A549 (cell line): Measurements from ENCODE around the gene ARHGEF28. TPM values are rescaled to one million over a fixed set of nuclear protein-coding genes. Genes with fewer than 3 reads are reported as not detected.

Source experiments
- ATAC-seq, 2 experiments: fragments of 200-7000 bp in 1 of 2; fragments of >200 bp in 1 of 2; cut with Nextera tagmentation in 1 of 2; cut with Tn5 transposase in 1 of 2; 3 replicates each; pipeline versions ENCODE4 v1.8.0 to v1.9.1; 2018 to 2020; ENCODE audit warnings: mild to moderate bottlenecking in 1 of 2, moderate library complexity in 1 of 2
- CTCF ChIA-PET: fragments of 300-600 bp; sonication (Branson Sonifier 250); formaldehyde crosslinking; extraction: SDS; loops from one replicate; lab custom pipeline; 2021; ENCODE audit warnings: antibody characterized with exemption, inconsistent platforms; lab: Yijun Ruan, JAX
- POLR2A ChIA-PET: fragments of 350-600 bp; formaldehyde crosslinking; extraction: SDS; loops from one replicate; lab custom pipeline; 2021; ENCODE audit warnings: antibody characterized with exemption, inconsistent platforms; lab: Yijun Ruan, JAX
- DNase-seq, 2 experiments: peaks; one replicate each; pipeline versions ENCODE4 v3.0.0 to v3.0.0-alpha.2; 2011 to 2016; ENCODE audit warnings: low read depth in 1 of 2, low spot score in 1 of 2
- FAIRE-seq: peaks from 2 replicates; lab custom pipeline; 2011; peaks lifted over from hg19 to GRCh38; lab: Jason Lieb, UNC
- H3K27ac ChIP-seq, 2 experiments: fragments of >200 bp; sonication (Bioruptor Twin); formaldehyde crosslinking; 3 replicates each; pipeline ENCODE4 v1.5.1; 2016 to 2017
- H3K4me1 ChIP-seq: fragments of >200 bp; sonication (Bioruptor Twin); formaldehyde crosslinking; 3 replicates; pipeline ENCODE4 v1.6.1; 2016
- H3K4me2 ChIP-seq: fragments of >200 bp; sonication (Bioruptor Twin); formaldehyde crosslinking; 3 replicates; pipeline ENCODE4 v1.6.1; 2016
- H3K4me3 ChIP-seq: fragments of >200 bp; sonication (Bioruptor Twin); formaldehyde crosslinking; 3 replicates; pipeline ENCODE4 v1.5.1; 2016
- H3K9me3 ChIP-seq: fragments of >200 bp; sonication (Bioruptor Twin); formaldehyde crosslinking; 3 replicates; pipeline ENCODE4 v1.6.1; 2016
- ATOH8 ChIP-seq: fragments of 250-450 bp; sonication (Bioruptor Pico); IDR thresholded peaks from 2 replicates; pipeline ENCODE4 v1.5.0; 2020; ENCODE audit warnings: low read depth, mild to moderate bottlenecking, moderate library complexity
- BCL3 ChIP-seq: fragments of >200 bp; sonication (Bioruptor Twin); formaldehyde crosslinking; IDR thresholded peaks from 3 replicates; pipeline ENCODE4 v1.6.1; 2016
- BHLHE40 ChIP-seq: IDR thresholded peaks from 2 replicates; pipeline ENCODE4 v1.6.1; 2012; ENCODE audit warnings: low read depth, low read length, inconsistent platforms
- CEBPB ChIP-seq, 2 experiments: fragments of >200 bp in 1 of 2; sonication (Bioruptor Twin) in 1 of 2; formaldehyde crosslinking in 1 of 2; IDR thresholded peaks; 2 replicates each; pipeline ENCODE4 v1.6.1; 2012 to 2016
- CHD4 ChIP-seq: fragments of 200-600 bp; sonication (generic); IDR thresholded peaks from 2 replicates; pipeline ENCODE4 v1.6.1; 2016; ENCODE audit warnings: antibody characterized with exemption, mild to moderate bottlenecking, borderline replicate concordance
- EHF ChIP-seq: fragments of 250-450 bp; sonication (Bioruptor Pico); IDR thresholded peaks from 2 replicates; pipeline ENCODE4 v1.5.0; 2020; ENCODE audit warnings: mild to moderate bottlenecking
- FOSB ChIP-seq: fragments of 250-450 bp; sonication (Bioruptor Pico); IDR thresholded peaks from 2 replicates; pipeline ENCODE4 v1.5.0; 2020; ENCODE audit warnings: mild to moderate bottlenecking, moderate library complexity
- FOSL2 ChIP-seq, 2 experiments: fragments of 450-650 bp in 1 of 2; fragments of >200 bp in 1 of 2; sonication (Bioruptor Twin) in 1 of 2; formaldehyde crosslinking; IDR thresholded peaks; 2 replicates each; pipeline versions ENCODE4 v1.5.0 to v1.6.1; 2016 to 2020; ENCODE audit warnings: mild to moderate bottlenecking in 1 of 2, moderate library complexity in 1 of 2
- HMGXB4 ChIP-seq: fragments of 250-450 bp; sonication (Bioruptor Pico); IDR thresholded peaks from 2 replicates; pipeline ENCODE4 v1.5.0; 2021; ENCODE audit warnings: mild to moderate bottlenecking, moderate library complexity, borderline replicate concordance
- HOXA7 ChIP-seq: fragments of 250-450 bp; sonication (Bioruptor Pico); IDR thresholded peaks from 2 replicates; pipeline ENCODE4 v1.5.0; 2020; ENCODE audit warnings: mild to moderate bottlenecking, moderate library complexity
- JUN ChIP-seq, 2 experiments: fragments of >200 bp; sonication (Bioruptor Twin); formaldehyde crosslinking; IDR thresholded peaks; 2 replicates in 1 of 2; 3 replicates in 1 of 2; pipeline ENCODE4 v1.6.1; 2016 to 2017
- KDM1A ChIP-seq: fragments of 200-600 bp; sonication (generic); IDR thresholded peaks from 2 replicates; pipeline ENCODE4 v1.6.1; 2016; ENCODE audit warnings: low read depth, mild to moderate bottlenecking
- KDM5A ChIP-seq: fragments of 200-600 bp; sonication (generic); IDR thresholded peaks from 2 replicates; pipeline ENCODE4 v1.6.1; 2016; ENCODE audit warnings: antibody characterized with exemption, mild to moderate bottlenecking
- MAFK ChIP-seq: fragments of 450-650 bp; IDR thresholded peaks from 2 replicates; pipeline ENCODE4 v1.6.1; 2014; ENCODE audit not compliant: partially characterized antibody
- MAZ ChIP-seq: fragments of 150-350 bp; IDR thresholded peaks from 2 replicates; pipeline ENCODE4 v1.6.1; 2014; ENCODE audit warnings: antibody characterized with exemption, low read depth, low read length, borderline replicate concordance
- NPAS2 ChIP-seq: fragments of 250-450 bp; sonication (Bioruptor Pico); IDR thresholded peaks from 2 replicates; pipeline ENCODE4 v1.8.0; 2022; ENCODE audit warnings: mild to moderate bottlenecking, moderate library complexity, borderline replicate concordance
- NR3C1 ChIP-seq: fragments of >200 bp; sonication (Bioruptor Twin); formaldehyde crosslinking; IDR thresholded peaks from 3 replicates; pipeline ENCODE4 v1.6.1; 2017
- POLR2A ChIP-seq: IDR thresholded peaks from 2 replicates; pipeline ENCODE4 v1.6.1; 2012; ENCODE audit warnings: mild to moderate bottlenecking, low read length
- RARB ChIP-seq: fragments of 250-450 bp; sonication (Bioruptor Pico); IDR thresholded peaks from 2 replicates; pipeline ENCODE4 v1.8.0; 2021; ENCODE audit warnings: mild to moderate bottlenecking, moderate library complexity
- RCOR1 ChIP-seq: fragments of 150-350 bp; IDR thresholded peaks from 2 replicates; pipeline ENCODE4 v1.6.1; 2014; ENCODE audit warnings: antibody characterized with exemption, low read length, low read depth
- REST ChIP-seq: fragments of 200-600 bp; sonication (generic); IDR thresholded peaks from 2 replicates; pipeline ENCODE4 v1.6.1; 2016; ENCODE audit warnings: antibody characterized with exemption, mild to moderate bottlenecking, moderate library complexity
- RFX5 ChIP-seq: fragments of 450-650 bp; IDR thresholded peaks from 2 replicates; pipeline ENCODE4 v1.7.1; 2014; ENCODE audit warnings: antibody characterized with exemption, mild to moderate bottlenecking, moderate library complexity
- SMC3 ChIP-seq: fragments of >200 bp; sonication (Bioruptor Twin); formaldehyde crosslinking; IDR thresholded peaks from 3 replicates; pipeline ENCODE4 v1.6.1; 2018; ENCODE audit warnings: inconsistent platforms
- TFCP2L1 ChIP-seq: fragments of 250-450 bp; sonication (Bioruptor Pico); IDR thresholded peaks from 2 replicates; pipeline ENCODE4 v1.5.0; 2021; ENCODE audit warnings: mild to moderate bottlenecking
- ZFP36 ChIP-seq: fragments of 450-650 bp; IDR thresholded peaks from 2 replicates; pipeline ENCODE4 v1.6.1; 2014; ENCODE audit warnings: borderline replicate concordance; ENCODE audit not compliant: partially characterized antibody
- ZNF302 ChIP-seq: fragments of 250-450 bp; sonication (Bioruptor Pico); IDR thresholded peaks from 2 replicates; pipeline ENCODE4 v1.9.0; 2021; ENCODE audit warnings: inconsistent platforms, mild to moderate bottlenecking, moderate library complexity
- WGBS: methylation state at CpG from one replicate; pipeline ENCODE4 v1.1.6; 2017; ENCODE audit errors: missing lambda C conversion rate; 5-methylcytosine and 5-hydroxymethylcytosine counted together
- polyA plus RNA-seq, 4 experiments: library from polyadenylated mRNA; depleted of rRNA in 3 of 4; stranded (reverse); fragments of >200 nt; fragmentation: RNase III in 1 of 4; extraction: RNeasy Plus Mini Kit Qiagen cat#74134 plus additional on column Dnase treatment in 1 of 4; gene quantifications; 2 replicates in 3 of 4; 3 replicates in 1 of 4; pipeline ENCODE4 v1.2.3, GENCODE V29; 2011 to 2017
- TF ChIP-seq, protein P1 (sequence below): IDR thresholded peaks from 2 replicates; pipeline ENCODE4 v1.6.1; 2012; ENCODE audit warnings: low read depth, borderline replicate concordance
- TF ChIP-seq, protein P2 (sequence below): IDR thresholded peaks from 2 replicates; pipeline ENCODE4 v1.6.1; 2012

Gene ARHGEF28
- polyA plus RNA-seq, 2 of the 4 experiments (the other 2 are of a cell fraction), result 17.0 to 22.3 TPM

DNA sequence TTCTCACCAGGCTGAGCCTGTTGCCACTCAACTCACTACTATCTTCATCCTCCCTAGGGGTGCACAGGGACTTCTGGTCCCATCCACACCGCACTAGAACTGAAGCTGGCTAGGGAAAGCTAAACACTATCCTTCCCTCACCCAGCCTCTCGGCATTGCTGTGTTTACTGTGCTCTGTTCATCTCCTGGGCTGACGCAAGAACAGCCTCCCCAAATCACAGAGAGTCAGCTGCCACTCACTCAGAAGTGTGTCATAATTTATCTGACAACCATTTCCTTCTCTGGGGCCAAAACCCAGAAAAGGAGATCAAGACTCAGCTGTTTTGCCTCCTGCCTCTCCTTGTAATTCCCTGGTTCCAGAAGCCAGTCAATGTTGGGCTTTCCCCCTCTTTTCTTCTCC is 92.8 kb downstream of the ARHGEF28 start:
- 88% methylated on average over 3 of the region's 3 CpGs for WGBS
- DNase-seq (no peak), FAIRE-seq (no peak), ATAC-seq (no peak; a peak in 1 of 6 replicates)
- Histone ChIP-seq H3K4me1 (peaks cover 11% of the 10 kb centered on the region), H3K27ac (0 out of 6 replicates have a peak overlapping the region, but pooled peaks of 1 of the 2 experiments have one; percentile 13), H3K9me3 (no peaks in the 10 kb centered on the region), H3K4me3 (no peak overlapping the region), H3K4me2 (no peak overlapping the region)
- TF ChIP-seq FOSL2 (IDR thresholded peaks at IDR 0.05) (no peak), FOSL2 (CRISPR knock-in tag; IDR thresholded peaks at IDR 0.05) (no peak), BCL3 (no peak), KDM5A (no peak), ZFP36 (no peak), TFCP2L1 (CRISPR knock-in tag) (no peak), ATOH8 (CRISPR knock-in tag) (no peak), ZNF302 (CRISPR knock-in tag) (no peak), RCOR1 (no peak), HMGXB4 (no peak), MAZ (no peak), SMC3 (no peak), EHF (CRISPR knock-in tag) (no peak), HOXA7 (CRISPR knock-in tag) (no peak), NR3C1 (no peak), KDM1A (no peak), FOSB (no peak)
- TF ChIP-seq, protein P1, sequence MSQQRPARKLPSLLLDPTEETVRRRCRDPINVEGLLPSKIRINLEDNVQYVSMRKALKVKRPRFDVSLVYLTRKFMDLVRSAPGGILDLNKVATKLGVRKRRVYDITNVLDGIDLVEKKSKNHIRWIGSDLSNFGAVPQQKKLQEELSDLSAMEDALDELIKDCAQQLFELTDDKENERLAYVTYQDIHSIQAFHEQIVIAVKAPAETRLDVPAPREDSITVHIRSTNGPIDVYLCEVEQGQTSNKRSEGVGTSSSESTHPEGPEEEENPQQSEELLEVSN, result no peak
- TF ChIP-seq, protein P2, sequence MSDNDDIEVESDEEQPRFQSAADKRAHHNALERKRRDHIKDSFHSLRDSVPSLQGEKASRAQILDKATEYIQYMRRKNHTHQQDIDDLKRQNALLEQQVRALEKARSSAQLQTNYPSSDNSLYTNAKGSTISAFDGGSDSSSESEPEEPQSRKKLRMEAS, result no peak
- CTCF ChIA-PET, result interaction anchor here (1.0 to 1.7 kb wide), 3 partner anchors 9 to 127 kb away, joined by 5 to 6 read pairs (median 5); no protein-coding TSS in a partner anchor
- POLR2A ChIA-PET, result no interaction called here

GRCh38 chr5:73719632-73720031 is 93.6 kb downstream of the ARHGEF28 start:
- no peak for FAIRE-seq
- TF ChIP-seq, protein P2, result no peak
- TF ChIP-seq BHLHE40 (no peak), MAFK (no peak), JUN (IDR thresholded peaks at IDR 0.05) (no peak), RARB (no peak), POLR2A (no peak), FOSL2 (IDR thresholded peaks at IDR 0.05) (no peak), FOSL2 (CRISPR knock-in tag; IDR thresholded peaks at IDR 0.05) (no peak), CEBPB (IDR thresholded peaks at IDR 0.05) (no peak), CHD4 (no peak), RFX5 (no peak), REST (no peak), RCOR1 (no peak), NPAS2 (CRISPR knock-in tag) (no peak)
- TF ChIP-seq, protein P1, result no peak
- no peak overlapping the region for H3K4me3 ChIP-seq
- no peak for ATAC-seq
- no peak overlapping the region for H3K4me2 ChIP-seq
- no peak overlapping the region for H3K27ac ChIP-seq
- DNase-seq, result no peak
- 52% methylated on average over 3 of the region's 3 CpGs for WGBS
- ChIA-PET CTCF (interaction anchor here (0.6 to 1.6 kb wide), 3 partner anchors 10 to 128 kb away, joined by 3 to 6 read pairs (median 5); no protein-coding TSS in a partner anchor), POLR2A (no interaction called here)
- no peaks in the 10 kb centered on the region for H3K9me3 ChIP-seq
- peaks cover 11% of the 10 kb centered on the region for H3K4me1 ChIP-seq
